ENCODE data around the gene AFF2. TPM values are rescaled to one million over a fixed set of nuclear protein-coding genes. Genes with fewer than 3 reads are reported as not detected.

AFF2 gene
- total and polyA plus RNA-seq, 2 donors (not counting 3 experiments of a cell fraction or from before 2014, with no cell fraction given), result 0.03 to 0.07 TPM

- Histone ChIP-seq H4K20me1 (replicated peaks; ENCODE audit: control insufficient read depth, extremely low read depth, insufficient read depth, low read length) (no peaks in the 10 kb centered on the region), H3K36me3 (ENCODE audit: control insufficient read depth in 2 of 2, extremely low read depth in 1 of 2, insufficient read depth in 2 of 2, low read length in 2 of 2) (no peaks in the 10 kb centered on the region), H3K79me2 (ENCODE audit: control insufficient read depth, insufficient read depth, low read length) (no peaks in the 10 kb centered on the region), H3K4me1 (ENCODE audit: control insufficient read depth, extremely low read depth, insufficient read depth, low read length) (no peaks in the 10 kb centered on the region), H3K4me2 (ENCODE audit: insufficient read depth, low read length) (no peak overlapping the region), H3K9ac (replicated peaks; ENCODE audit: extremely low read depth, insufficient read depth, low read length) (no peak overlapping the region), H3K9me3 (replicated peaks; ENCODE audit: control insufficient read depth, insufficient read depth, low read length) (no peaks in the 10 kb centered on the region), H3K27me3 (ENCODE audit: control insufficient read depth in 2 of 2, insufficient read depth in 2 of 2, low read length in 2 of 2) (no peaks in the 10 kb centered on the region), H3K27ac (ENCODE audit: insufficient read depth, low read depth, low read length) (no peak overlapping the region), H2AFZ (ENCODE audit: low read depth, low read length) (no peak overlapping the region), H3K9me1 (replicated peaks; ENCODE audit: control insufficient read depth, extremely low read depth, insufficient read depth, low read length) (no peaks in the 10 kb centered on the region), H3K4me3 (replicated peaks in 1 of 3; ENCODE audit: insufficient read depth in 1 of 3, low read depth in 1 of 3, low read length in 3 of 3) (no peak overlapping the region)
- no TSS peak for BruUV-seq (replicated peaks)
- TF ChIP-seq JUN (IDR thresholded peaks at IDR 0.05; ENCODE audit: borderline replicate concordance, insufficient read depth, insufficient read length, low read depth) (no peak), MYC (IDR thresholded peaks at IDR 0.05; ENCODE audit: low read depth, low read length) (no peak), EZH2 (IDR thresholded peaks at IDR 0.05; ENCODE audit: borderline replicate concordance, low read depth, low read length, severe bottlenecking) (no peak), FOS (IDR thresholded peaks at IDR 0.05; ENCODE audit: borderline replicate concordance, insufficient read depth, low read length) (no peak), MAX (IDR thresholded peaks at IDR 0.05; ENCODE audit: insufficient read depth, insufficient read length) (no peak)
- intact Hi-C loops (cut with micrococcal nuclease) (no loop called here), dilution Hi-C loops (cut with MboI; ENCODE audit: extremely low pct_ligation_motif_present, low sequenced_read_pairs) (no loop called here)
- DNase-seq (ENCODE audit: low read depth, low spot score), result no peak
- POLR2A ChIA-PET, result no interaction called here
- CTCF ChIA-PET, result no interaction called here
- FAIRE-seq, result no peak
Observed at GRCh38 chrX:149004936-149005335, 504.5 kb downstream of the AFF2 start.

- CTCF ChIA-PET, result no interaction called here
- DNase-seq (ENCODE audit: low read depth, low spot score) (no peak), FAIRE-seq (no peak)
- dilution Hi-C loops (cut with MboI; ENCODE audit: extremely low pct_ligation_motif_present, low sequenced_read_pairs) (no loop called here), intact Hi-C loops (cut with micrococcal nuclease) (no loop called here)
- no peaks in the 10 kb centered on the region for H4K20me1 ChIP-seq (replicated peaks; ENCODE audit: control insufficient read depth, extremely low read depth, insufficient read depth, low read length)
- no TSS peak for BruUV-seq (replicated peaks)
- POLR2A ChIA-PET, result no interaction called here
- no peak for TF ChIP-seq MAX (IDR thresholded peaks at IDR 0.05; ENCODE audit: insufficient read depth, insufficient read length)
- TF ChIP-seq GATA2 (IDR thresholded peaks at IDR 0.05; ENCODE audit: insufficient read depth, insufficient read length, low read depth, low read length), result no peak
- TF ChIP-seq JUN (IDR thresholded peaks at IDR 0.05; ENCODE audit: borderline replicate concordance, insufficient read depth, insufficient read length, low read depth), result no peak
- TF ChIP-seq POLR2AphosphoS5 (IDR thresholded peaks at IDR 0.05; ENCODE audit: insufficient read depth, low read depth, low read length), result no peak
- no peak for TF ChIP-seq CTCF (IDR thresholded peaks at IDR 0.05; ENCODE audit: extremely low read depth in 1 of 2, insufficient read depth in 1 of 2, low read depth in 1 of 2, low read length in 2 of 2)
- H3K4me2 ChIP-seq (ENCODE audit: insufficient read depth, low read length), result no peak overlapping the region
- H3K27me3 ChIP-seq (ENCODE audit: control insufficient read depth in 2 of 2, insufficient read depth in 2 of 2, low read length in 2 of 2), result no peaks in the 10 kb centered on the region
- no peaks in the 10 kb centered on the region for H3K79me2 ChIP-seq (ENCODE audit: control insufficient read depth, insufficient read depth, low read length)
- H3K36me3 ChIP-seq (ENCODE audit: control insufficient read depth in 2 of 2, extremely low read depth in 1 of 2, insufficient read depth in 2 of 2, low read length in 2 of 2), result no peaks in the 10 kb centered on the region
- H3K27ac ChIP-seq (ENCODE audit: insufficient read depth, low read depth, low read length), result no peak overlapping the region
- H3K9me3 ChIP-seq (replicated peaks; ENCODE audit: control insufficient read depth, insufficient read depth, low read length), result no peaks in the 10 kb centered on the region
- no peak overlapping the region for H3K9ac ChIP-seq (replicated peaks; ENCODE audit: extremely low read depth, insufficient read depth, low read length)
- no peaks in the 10 kb centered on the region for H3K9me1 ChIP-seq (replicated peaks; ENCODE audit: control insufficient read depth, extremely low read depth, insufficient read depth, low read length)
- H3K4me1 ChIP-seq (ENCODE audit: control insufficient read depth, extremely low read depth, insufficient read depth, low read length), result no peaks in the 10 kb centered on the region
- no peak overlapping the region for H2AFZ ChIP-seq (ENCODE audit: low read depth, low read length)
- no peak overlapping the region for H3K4me3 ChIP-seq (replicated peaks in 1 of 3; ENCODE audit: insufficient read depth in 1 of 3, low read depth in 1 of 3, low read length in 3 of 3)
Observed at GRCh38 chrX:149006235-149006634, 505.8 kb downstream of the AFF2 start.

All from endothelial cell of umbilical vein (primary cell).